ENCODE results near the gene KRAS. TPM values are rescaled to one million over a fixed set of nuclear protein-coding genes. Genes with fewer than 3 reads are reported as not detected.

The KRAS gene
- total RNA-seq, 1 experiment from 2014 or later: 16.9 TPM

DNA sequence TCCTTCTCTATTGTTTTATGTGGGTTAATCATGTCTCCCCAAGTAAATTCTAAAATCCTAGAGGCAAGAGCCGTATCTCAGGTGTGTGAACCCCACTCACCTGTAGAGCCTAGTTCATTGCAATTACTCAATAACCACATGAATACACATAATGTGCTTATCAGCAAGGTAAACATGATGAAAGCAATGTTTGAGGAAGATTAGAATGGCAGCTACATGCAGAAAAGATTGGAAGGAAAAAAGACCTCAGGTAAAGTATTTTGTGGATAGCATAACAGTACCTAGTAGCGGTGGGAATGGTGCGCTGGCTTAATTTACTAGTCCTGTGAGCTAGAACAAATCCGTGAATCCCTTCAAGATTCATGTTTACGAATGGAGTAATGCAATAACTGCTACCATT, 5.3 kb upstream of the KRAS start:
- DNase-seq (ENCODE audit: low spot score): no peak

DNA sequence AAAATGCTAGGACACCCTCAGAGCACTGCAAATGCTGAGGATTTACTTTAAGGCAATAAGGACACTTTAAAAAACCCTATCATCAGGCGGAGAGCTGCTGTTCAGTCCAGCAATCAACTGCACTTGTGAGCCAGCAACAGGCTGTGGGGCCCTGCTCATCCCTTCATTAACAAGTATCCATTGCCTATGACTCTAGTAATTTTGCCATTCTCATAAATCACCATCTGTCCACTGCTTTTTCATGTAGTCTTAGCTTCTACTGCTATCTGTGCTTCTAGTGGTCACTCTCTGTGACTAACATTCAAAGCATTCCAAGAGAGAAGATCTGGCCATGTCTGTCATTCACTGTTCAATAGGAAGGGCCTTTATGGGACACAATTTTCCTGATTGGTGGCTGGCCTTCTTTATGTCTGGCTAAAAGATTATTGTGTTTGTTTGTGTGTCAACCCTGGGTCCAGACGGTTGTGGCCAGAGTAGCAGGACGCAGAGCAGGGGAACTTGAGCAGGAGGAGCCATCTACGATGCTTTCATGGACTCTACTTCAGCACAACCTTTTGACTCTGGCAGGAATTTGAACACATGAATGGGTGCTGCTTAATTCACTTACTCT, 3.6 kb upstream of the KRAS start:
- DNase-seq (ENCODE audit: low spot score): peak; percentile 46

DNA sequence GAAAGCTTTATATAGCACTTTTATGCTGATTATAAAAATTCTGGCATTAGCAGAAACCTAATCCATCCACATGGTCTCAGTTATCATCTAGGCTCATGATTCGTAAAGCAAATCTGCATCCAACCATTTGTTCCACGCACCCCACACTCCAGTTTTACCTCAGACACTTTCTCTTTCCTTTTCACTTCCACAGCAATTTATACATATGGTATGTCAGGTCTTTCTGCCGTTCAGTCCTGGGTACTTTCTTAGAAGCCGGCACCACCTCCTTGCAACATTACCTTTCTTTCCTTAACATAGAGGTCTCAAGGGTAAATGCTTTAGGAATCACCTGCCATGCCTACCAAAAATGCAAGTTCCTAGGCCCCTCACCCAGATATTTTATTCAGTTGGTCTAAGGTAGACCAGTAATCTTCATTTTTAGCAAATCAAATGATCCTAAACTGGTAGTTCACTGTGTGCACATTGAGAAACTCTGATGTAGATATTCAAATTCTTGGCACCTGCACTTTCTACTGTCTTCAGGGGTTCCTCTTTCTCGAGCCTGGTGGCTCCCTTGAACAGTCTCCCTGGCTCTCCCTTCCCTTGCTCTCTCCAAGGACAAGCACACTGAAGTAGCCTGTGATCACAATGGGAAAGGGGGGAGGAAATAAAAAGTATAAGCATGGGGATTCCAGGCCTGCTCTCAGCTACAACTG, 2.8 kb upstream of the KRAS start:
- no peak for DNase-seq (ENCODE audit: low spot score)

DNA sequence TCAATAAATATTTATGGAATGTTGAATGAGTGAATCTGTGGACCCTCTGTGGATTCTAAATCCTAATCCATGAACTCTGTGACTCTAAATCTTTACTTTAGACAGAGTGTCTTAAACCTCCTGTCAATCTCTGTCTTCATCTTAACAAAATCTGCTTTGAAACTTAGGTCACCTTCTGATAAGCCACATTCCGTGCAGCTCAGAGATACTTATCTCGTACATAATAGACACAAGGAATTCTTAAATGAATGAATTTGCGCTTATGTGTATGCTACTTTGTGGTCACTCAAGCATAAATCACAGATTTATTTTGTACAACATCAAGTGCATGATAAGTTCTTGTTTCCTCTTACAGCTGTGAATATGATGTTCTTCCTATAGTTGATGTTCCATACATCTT, 2.2 kb upstream of the KRAS start:
- DNase-seq (ENCODE audit: low spot score): no peak

DNA sequence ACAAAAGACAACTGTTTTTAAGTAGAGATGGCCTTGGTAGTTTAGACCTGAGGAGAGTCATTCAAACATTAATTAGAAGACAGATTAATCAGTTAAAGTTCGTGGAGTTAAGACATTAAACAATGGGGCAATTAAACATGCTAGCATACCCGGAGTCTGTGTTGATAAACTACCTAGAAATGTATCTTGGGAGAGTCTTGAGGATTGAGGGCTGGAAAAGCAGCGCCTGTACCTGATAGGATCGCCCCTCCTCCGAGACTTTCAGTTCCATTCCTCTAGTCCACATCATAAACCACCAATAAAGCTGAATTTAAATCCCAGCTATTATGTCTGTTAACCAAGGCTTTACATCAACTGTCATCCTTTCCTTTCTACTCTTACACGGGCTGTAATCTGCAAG, 1.0 kb upstream of the KRAS start:
- no peak for DNase-seq (ENCODE audit: low spot score)

DNA sequence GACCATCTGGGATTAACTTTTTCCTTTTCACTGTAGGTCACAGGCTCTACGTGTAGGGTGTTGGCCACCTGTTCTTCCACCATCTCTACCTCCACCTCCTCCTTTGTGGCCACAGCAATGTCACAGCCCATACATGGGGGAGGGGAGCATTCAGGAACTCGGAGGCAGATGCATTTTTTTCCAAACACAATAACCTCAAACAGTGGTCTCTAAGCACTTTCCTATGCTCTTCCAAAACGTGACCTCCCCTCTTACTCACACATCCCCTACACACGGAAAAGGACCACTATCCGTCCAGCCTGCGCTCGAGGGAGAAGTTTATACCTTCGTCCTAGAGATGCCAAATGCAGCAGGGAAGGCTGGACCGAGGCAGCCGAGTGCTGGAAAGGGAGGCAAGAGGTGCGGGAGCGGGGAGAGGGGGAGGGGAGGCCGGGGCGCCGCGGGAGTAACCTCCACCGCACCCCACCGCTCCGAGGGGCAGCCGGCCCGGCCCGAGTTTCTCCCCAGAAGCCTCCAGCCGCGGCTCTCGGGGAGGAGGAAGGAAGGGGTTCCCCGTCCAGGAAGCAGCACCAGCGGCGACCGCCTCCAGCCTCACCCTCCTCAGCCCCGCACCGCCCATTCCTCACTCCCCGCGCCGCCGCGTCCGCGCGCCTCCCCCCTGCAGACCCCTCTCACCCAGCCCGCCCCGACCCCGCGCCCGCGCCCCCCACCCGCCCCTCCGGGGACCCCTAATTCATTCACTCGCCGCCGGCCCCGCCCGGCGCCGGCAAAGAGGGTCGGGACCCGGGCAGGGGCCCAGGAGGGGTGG, 594 bp downstream of the KRAS start:
- peak; percentile 4 for DNase-seq (ENCODE audit: low spot score)

DNA sequence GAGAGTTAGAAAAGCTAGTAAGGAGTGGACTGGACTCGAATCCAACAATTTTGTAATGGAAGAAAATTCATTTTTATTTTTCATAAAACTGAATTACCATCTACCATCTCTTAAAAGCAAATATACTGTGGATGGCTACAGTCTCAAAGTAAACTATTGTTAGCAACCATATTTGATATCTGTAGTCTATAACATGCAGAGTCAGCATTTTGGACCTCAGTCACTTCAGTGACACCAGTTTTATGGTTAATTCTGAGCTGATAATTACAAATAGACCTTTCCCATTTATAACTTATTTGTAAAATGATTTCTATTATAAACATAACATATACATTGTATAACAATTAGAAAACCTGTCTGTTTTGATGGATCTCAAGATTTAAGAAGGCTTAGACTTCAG, 2.0 kb downstream of the KRAS start:
- DNase-seq (ENCODE audit: low spot score): no peak

DNA sequence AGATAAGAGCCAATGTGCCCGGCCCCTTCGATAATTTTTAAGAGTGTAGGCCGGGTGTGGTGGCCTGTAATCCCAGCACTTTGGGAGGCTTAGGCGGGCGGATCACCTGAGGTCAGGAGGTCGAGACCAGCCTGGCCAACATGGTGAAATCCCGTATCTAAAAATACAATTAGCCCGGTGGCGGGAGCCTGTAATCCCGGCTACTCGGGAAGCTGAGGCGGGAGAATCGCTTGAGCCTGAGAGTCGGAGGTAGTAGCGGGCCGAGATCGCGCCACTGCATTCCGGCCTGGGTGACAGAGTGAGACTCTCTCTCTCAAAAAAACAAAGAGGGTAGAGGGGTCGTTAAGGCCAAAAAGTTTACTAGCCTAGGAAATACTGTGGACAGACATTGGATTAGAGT, 2.6 kb downstream of the KRAS start:
- no peak for DNase-seq (ENCODE audit: low spot score)

DNA sequence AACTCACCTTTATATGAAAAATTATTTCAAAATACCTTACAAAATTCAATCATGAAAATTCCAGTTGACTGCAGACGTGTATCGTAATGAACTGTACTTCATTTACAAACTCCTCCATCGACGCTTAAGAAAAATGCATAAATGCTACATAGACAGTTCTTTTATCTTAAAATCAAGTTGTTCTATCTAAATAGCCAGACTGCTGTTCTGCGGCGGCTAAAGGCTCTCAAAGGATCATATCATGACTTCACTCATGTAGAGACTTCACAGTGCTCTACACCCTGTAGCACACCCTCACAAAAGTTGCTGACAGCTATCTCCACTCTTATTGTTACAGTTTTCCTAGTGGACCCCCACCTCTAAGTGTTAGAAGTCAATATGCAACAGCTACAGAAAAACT, 5.2 kb downstream of the KRAS start:
- DNase-seq (ENCODE audit: low spot score): no peak

DNA sequence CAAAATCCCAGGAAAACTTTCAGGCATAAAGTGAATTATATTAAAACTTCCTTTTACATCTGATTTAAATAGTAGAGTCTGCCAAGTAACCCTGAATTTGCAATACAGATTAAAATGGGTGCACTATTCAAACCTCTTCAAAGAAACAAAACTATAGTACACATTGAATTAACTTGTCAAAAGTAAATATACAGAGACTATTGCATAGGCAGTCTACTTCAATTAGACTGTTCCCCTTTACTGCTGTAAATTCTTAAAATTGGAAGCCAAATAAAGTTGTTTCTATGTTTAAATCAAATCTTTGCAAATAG, 7.1 kb downstream of the KRAS start:
- DNase-seq (ENCODE audit: low spot score): no peak

DNA sequence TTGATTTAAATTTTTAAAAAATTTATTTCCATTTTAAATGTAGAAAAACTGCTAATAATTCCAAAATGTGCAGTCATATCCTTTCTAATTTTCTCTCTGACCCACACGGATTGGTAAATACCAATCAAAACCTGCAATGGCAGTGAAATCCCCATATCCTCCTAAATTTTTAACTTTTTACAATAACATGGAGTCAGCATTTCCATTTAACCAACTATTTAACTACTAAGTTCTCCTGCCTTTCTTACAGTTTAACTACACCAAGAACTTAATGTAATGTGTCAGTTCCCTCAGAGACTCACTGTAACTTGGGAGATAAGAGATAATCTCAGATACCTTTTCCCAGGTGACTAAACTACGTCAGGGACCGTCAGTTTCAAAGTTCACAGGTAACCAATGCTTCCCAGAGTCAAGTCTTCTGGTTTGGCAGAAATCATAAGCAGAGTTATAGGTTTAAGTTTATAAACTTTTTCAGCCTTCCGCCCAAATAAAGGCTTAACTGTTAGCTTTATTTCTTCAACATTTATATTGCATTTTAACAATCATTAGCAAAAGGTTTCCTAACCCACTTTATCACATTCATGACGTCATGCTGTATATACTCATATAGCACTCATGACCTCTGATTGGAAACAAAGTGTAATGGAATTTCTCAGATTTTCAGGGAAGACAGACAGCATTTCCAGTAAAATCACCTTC, 7.6 kb downstream of the KRAS start:
- DNase-seq (ENCODE audit: low spot score): no peak

DNA sequence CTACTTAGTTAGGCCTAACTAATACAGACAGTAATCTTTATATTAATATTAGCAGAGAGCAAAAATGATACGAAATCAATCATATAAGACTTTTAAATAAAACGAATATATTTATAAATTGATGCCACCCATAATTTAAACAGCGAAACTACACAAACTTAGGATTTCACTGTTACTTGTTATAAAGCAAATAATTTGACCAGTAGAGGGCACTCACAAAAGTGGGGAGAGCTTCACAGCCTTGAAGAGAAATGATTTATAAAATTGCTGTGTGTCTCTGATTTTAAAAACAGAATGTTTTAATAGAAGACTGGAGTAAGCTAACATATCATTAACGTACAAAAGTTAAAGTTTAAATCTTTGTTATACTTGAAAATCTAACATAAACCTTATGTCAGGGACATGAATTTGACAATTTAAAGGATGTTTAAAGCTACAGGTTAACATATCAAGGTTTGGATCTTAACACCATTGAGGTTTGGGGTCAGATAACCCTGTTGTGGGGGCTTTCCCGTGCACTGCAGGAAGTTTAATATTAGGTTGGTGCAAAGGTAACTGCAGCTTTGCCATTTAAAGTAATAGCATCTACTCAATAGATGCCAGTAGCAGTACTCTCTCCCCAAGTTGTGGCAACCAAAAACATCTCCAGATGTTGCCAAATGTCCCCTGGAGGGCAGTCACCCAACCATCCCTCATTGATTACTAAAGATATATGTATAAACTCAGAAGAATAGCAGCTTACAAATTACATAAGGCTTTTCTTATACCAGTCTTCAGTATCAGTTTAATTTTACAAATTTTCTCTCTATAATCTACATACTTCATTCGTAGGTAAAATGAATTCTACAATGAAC, 9.3 kb downstream of the KRAS start:
- peak; percentile 28 for DNase-seq (ENCODE audit: low spot score)

DNA sequence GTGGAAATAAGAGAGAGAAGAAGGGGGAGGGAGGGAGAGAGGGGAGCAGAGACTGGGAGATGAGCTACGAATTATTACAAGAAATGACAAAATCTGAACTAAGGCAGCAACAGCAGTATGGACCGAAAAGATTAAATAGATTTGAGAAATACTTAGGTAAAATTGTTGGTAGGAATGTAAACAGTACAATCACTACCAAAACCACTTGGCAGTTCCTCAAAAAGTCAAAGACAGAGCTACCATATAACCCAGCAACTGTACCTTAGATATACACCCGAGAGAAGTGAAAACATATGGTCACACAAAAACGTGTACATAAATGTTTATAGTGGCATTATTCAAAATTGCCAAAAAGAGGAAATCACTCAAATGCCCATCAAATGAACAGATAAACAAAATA, 14.1 kb downstream of the KRAS start:
- DNase-seq (ENCODE audit: low spot score): no peak

DNA sequence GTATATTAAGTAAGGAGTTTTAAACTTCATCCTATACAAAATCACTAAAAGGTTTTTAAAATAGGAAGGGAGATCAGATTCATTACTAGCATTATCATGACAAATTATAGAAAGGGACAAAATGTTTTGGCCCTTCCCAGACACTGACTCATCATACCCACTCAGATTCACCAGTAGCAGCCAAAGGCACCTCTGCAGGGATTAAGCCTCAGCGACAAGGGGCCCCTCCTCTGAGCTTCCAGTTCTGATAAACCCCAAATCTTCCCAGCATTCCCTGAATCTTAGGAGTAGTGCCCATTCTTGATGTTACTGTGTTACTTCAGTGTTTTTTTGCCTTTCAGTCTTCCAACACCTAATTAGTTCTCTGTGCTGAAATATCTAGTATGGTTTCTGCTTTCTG, 14.5 kb downstream of the KRAS start:
- DNase-seq (ENCODE audit: low spot score): peak; percentile 42

DNA sequence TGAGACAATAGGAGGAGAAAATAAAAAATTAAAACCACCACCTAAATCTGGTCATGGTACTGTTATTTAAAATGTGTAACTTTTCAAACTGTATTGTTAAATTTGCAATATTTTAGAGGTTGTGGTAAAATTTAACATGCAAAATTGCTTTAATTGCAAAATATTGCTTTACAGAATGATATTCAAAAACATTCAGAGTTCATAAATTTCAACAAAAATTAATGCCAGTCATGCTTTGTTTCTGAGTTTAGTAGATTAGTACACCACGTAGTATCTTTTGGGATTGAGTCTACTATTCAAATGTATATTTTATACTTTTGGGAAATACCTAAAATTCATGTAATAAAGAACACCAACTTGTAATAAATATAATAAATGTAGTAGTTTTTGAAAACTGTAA, 37.4 kb downstream of the KRAS start:
- no peak for DNase-seq (ENCODE audit: low spot score)

DNA sequence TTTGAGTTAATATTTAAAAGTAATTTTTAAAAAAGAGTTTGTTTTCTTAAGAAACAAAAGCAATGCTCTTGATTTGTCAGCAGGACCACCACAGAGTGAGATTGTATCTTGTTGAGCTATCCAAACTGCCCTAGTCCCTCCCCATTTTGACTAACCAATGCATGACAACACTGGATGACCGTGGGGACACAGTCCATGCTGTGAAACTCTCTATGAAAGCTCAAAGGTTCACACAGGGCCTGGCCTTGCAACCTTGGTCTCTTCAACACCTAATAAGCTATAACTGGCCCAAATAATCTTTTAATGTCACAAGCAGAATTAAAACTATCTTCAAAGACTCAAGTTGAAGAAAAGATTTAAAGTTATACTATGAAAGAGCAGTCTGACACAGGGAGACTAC, 42.2 kb downstream of the KRAS start:
- no peak for DNase-seq (ENCODE audit: low spot score)

DNA sequence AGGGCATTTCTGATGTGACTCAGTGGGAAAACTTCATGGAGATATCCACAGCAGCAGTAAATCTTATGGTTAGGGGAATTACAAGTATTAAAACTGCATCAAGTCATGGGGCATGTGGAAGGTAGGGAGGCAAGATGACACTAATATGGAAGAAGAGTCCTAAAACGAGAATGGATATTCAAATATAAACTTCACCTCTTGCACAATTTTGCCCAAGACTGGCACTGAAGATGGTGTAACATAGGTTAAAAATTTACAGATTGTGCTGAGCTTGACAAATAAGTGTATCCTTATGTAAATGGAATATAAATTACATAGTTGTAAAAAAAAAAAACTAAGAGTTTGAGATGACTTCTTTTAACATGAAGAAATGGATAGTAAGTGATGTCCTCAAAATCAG, 42.9 kb downstream of the KRAS start:
- DNase-seq (ENCODE audit: low spot score): no peak

DNA sequence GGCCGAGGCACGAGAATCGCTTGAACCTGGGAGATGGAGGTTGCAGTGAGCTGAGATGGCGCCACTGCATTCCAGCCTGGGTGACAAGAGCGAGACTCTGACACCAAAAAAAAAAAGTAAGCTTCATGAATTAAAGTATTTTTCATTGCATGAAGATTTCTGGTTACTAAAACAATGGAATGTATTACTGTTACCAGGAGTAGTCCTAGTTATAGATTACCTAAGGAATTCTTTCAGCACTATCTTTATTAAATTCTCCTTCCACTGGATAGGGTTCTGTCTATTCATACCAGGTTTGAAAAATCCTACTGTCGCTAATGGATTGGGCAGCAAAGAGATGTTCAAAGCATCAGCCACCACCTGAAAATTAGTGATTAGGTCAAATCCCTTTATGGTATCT, 43.3 kb downstream of the KRAS start:
- DNase-seq (ENCODE audit: low spot score): no peak

DNA sequence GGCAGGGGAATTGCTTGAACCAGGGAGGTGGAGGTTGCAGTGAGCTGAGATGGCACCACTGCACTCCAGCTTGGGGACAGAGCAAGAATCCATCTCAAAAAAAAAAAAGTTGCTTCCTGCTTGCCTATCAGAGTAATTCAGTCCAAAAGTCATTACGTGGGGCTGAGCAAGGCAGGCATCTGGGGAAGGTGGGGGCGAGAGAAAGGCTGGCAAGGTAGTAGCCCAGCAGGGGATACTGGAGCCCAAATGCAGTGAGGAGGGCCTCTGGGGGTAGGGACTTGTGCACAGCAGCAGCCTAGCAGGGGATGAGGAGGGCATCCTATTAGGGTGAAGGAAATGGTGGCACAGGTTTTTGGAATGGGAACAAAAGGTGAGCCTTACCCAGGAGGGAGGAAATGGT, 48.6 kb downstream of the KRAS start:
- DNase-seq (ENCODE audit: low spot score): no peak

DNA sequence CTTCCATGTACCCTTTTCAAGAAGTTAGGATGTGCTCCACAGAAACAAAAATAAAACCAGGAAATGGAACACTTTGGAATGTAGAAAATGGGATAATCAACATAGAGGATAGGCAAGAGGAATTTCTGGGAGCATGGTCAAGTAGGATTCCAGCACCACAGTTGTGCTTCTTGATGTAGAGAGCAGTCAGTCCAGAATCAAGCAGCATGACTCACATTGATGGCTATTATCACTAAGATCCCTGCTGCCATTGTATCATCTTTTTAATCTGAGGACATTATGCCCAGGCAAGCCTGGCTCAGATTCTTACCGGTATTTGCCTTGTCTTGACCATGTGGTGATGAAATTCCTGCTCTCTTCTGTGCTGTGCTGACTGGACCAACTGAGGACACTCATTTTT, 50.0 kb downstream of the KRAS start:
- peak; percentile 32 for DNase-seq (ENCODE audit: low spot score)

DNA sequence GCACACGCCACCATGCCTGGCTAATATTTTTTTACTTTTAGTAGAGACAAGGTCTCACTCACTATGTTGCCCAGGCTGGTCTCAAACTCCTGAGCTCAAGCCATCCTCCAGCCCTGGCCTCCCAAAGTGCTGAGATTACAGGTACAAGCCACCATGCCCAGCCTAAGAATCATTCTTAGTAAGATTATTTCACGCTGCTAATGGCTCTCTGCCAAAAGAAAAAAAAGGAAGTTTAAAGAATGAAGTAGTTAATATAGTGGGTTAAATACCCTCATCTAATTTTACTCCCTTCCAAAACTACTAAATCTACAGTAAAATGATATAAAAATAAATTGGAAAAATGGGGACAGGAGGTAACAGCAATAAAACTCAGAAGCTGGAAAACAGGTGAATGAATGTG, 53.1 kb downstream of the KRAS start:
- no peak for DNase-seq (ENCODE audit: low spot score)

Data from A172 (cell line).